Measurements from ENCODE around the gene RBBP6. TPM values are rescaled to one million over a fixed set of nuclear protein-coding genes. Genes with fewer than 3 reads are reported as not detected.

Gene RBBP6
- total RNA-seq, 1 experiment from 2014 or later: 38.4 TPM

DNA sequence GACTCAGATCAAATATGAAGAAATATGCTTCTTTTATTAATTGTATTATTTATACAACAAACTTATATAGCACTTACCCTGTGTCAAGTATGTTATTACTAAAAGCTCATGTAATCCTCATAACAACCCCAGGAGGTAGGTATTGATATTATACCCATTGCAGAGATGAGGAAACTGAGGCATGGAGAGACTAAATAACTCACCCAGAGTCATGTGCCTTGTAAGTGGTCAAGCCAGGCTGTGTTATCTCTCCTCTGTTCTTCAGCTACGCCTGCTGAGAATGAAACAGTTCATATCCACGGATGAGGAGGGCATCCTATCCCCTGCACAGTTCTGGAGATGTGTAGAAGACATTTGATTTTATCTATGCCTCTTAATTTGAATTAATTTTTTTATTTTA lies 78.1 kb downstream of the RBBP6 start:
- Histone ChIP-seq H3K27ac (ENCODE audit: low read length) (no peak overlapping the region), H3K79me2 (ENCODE audit: low read length) (no peaks in the 10 kb centered on the region), H2AFZ (ENCODE audit: low read length) (no peak overlapping the region), H3K9ac (ENCODE audit: low read length) (no peak overlapping the region), H3K4me3 (ENCODE audit: low read length) (no peak overlapping the region), H3K36me3 (ENCODE audit: low read depth, low read length) (no peaks in the 10 kb centered on the region), H3K9me2 (replicated peaks; ENCODE audit: low read length) (no peaks in the 10 kb centered on the region), H3F3A (ENCODE audit: low read length, unreplicated experiment) (no peaks in the 10 kb centered on the region), H4K20me1 (ENCODE audit: low read length) (no peaks in the 10 kb centered on the region), H3K4me2 (ENCODE audit: low read length) (no peak overlapping the region), H3K27me3 (ENCODE audit: low read length) (no peaks in the 10 kb centered on the region), H3K4me1 (ENCODE audit: insufficient read depth, low read length) (no peaks in the 10 kb centered on the region), H3K9me3 (ENCODE audit: low read length) (no peaks in the 10 kb centered on the region)
- TF ChIP-seq EZH2 (IDR thresholded peaks at IDR 0.05; ENCODE audit: low read length, unreplicated experiment) (no peak), EZH2phosphoT487 (IDR thresholded peaks at IDR 0.05; ENCODE audit: borderline replicate concordance, low read length) (no peak)
- TF ChIP-seq, protein P1, sequence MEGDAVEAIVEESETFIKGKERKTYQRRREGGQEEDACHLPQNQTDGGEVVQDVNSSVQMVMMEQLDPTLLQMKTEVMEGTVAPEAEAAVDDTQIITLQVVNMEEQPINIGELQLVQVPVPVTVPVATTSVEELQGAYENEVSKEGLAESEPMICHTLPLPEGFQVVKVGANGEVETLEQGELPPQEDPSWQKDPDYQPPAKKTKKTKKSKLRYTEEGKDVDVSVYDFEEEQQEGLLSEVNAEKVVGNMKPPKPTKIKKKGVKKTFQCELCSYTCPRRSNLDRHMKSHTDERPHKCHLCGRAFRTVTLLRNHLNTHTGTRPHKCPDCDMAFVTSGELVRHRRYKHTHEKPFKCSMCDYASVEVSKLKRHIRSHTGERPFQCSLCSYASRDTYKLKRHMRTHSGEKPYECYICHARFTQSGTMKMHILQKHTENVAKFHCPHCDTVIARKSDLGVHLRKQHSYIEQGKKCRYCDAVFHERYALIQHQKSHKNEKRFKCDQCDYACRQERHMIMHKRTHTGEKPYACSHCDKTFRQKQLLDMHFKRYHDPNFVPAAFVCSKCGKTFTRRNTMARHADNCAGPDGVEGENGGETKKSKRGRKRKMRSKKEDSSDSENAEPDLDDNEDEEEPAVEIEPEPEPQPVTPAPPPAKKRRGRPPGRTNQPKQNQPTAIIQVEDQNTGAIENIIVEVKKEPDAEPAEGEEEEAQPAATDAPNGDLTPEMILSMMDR (conservative IDR thresholded peaks at IDR 0.05; ENCODE audit: low read depth, low read length): no peak
- DNase-seq (no peak), ATAC-seq (no peak)
- intact Hi-C loops (cut with micrococcal nuclease): no loop called here
- POLR2A ChIA-PET (ENCODE audit: unreplicated experiment): no interaction called here
- no TSS peak for BruUV-seq (replicated peaks)
- CTCF ChIA-PET: interaction anchor here (0.6 kb wide), 1 partner anchor 518 kb away, joined by 3 read pairs; no protein-coding TSS in a partner anchor

Other genes starting within 250 kb of the RBBP6 start
- gene TNRC6A, start 190.1 kb downstream of the RBBP6 start, total RNA-seq (2014; rRNA removed): 16.2 and 20.3 TPM in 2 replicates

All from PC-3 (cell line).